ENCODE results near the gene GLB1L3.
"Not testable (repeated sequence)": the region's sequence is repeated elsewhere in the genome, so short reads cannot be mapped to it uniquely, and the experiment has no call there.

The GLB1L3 gene

DNA sequence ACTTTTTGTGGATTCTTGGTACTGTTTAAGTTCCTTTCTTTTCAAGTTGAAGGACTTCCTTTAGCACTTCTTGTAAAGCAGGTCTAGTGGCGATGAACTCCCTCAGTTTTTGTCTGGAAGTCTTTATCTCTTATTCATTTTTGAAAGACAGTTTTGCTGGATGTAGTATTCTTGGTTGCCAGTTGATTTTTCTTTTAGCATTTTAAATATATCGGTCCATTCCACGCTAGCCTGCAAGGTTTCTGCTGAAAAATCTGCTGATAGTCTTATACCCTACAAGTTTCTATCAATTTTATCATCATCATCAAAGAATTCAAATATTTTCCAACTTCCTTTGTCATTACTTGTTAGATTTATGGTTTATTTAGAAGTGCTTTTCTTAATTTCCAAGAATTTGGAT, 40.9 kb downstream of the GLB1L3 start:
- Histone ChIP-seq H3K36me3 (ENCODE audit: insufficient read depth, low read length) (peaks cover 12% of the 10 kb centered on the region; the same call in 1 of the 2 replicates), H3K4me3 (ENCODE audit: low read length) (no peak overlapping the region), H3K9ac (ENCODE audit: low read depth, low read length) (no peak overlapping the region), H3K27me3 (ENCODE audit: insufficient read depth, low read length) (no peaks in the 10 kb centered on the region), H3K27ac (ENCODE audit: low read depth, low read length) (no peak overlapping the region), H3K4me1 (ENCODE audit: insufficient read depth, low read length) (no peaks in the 10 kb centered on the region), H3K9me3 (ENCODE audit: insufficient read depth, low read depth, low read length) (peaks cover 13% of the 10 kb centered on the region; the same call in 1 of the 2 replicates)
- 95% methylated on average over 3 of the region's 3 CpGs for WGBS

DNA sequence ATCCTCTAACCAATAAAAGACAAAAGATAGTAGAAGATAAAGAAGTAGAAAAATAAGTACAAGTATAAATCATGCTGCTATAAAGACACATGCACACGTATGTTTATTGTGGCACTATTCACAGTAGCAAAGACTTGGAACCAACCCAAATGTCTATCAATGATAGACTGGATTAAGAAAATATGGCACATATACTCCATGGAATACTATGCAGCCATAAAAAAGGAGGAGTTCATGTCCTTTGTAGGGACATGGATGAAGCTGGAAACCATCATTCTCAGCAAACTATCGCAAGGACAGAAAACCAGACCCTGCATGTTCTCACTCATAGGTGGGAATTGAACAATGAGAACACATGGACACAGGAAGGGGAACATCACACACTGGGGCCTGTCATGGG, 45.2 kb downstream of the GLB1L3 start:
- Histone ChIP-seq H3K36me3 (ENCODE audit: insufficient read depth, low read length) (peaks cover 12% of the 10 kb centered on the region; the same call in 1 of the 2 replicates), H3K9me3 (ENCODE audit: insufficient read depth, low read depth, low read length) (peaks cover 13% of the 10 kb centered on the region; the same call in 1 of the 2 replicates)
- WGBS, result no CpG with 5 or more reads among the region's 2 CpGs
- H3K4me3 ChIP-seq (ENCODE audit: low read length); H3K27me3 ChIP-seq (ENCODE audit: insufficient read depth, low read length); H3K9ac ChIP-seq (ENCODE audit: low read depth, low read length); H3K27ac ChIP-seq (ENCODE audit: low read depth, low read length); H3K4me1 ChIP-seq (ENCODE audit: insufficient read depth, low read length): not testable (repeated sequence)

DNA sequence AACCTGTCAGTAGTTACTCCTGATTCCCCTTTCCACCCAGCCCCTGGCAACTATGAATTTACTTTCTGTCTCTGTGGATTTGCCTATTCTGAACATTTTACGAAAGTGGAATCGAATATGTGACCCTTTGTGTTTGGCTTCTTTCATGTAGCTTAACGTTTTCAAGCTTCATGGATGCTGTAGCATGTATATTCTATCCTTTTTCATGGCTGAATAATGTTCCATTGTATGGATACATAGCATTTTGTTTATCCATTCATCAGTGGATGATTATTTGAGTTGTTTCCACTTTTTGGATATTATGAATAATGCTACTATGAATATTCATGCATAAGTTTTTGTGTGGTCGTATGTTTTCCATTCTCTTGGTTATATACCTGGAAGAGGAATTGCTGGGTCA, 46.4 kb downstream of the GLB1L3 start:
- peaks cover 12% of the 10 kb centered on the region; the same call in 1 of the 2 replicates for H3K36me3 ChIP-seq (ENCODE audit: insufficient read depth, low read length)
- H3K9ac ChIP-seq (ENCODE audit: low read depth, low read length), result no peak overlapping the region
- H3K4me3 ChIP-seq (ENCODE audit: low read length), result no peak overlapping the region
- peaks cover 4% of the 10 kb centered on the region; the same call in 1 of the 2 replicates for H3K9me3 ChIP-seq (ENCODE audit: insufficient read depth, low read depth, low read length)
- H3K27ac ChIP-seq (ENCODE audit: low read depth, low read length), result no peak overlapping the region
- WGBS, result 92% methylated on average over 4 of the region's 4 CpGs
- no peaks in the 10 kb centered on the region for H3K4me1 ChIP-seq (ENCODE audit: insufficient read depth, low read length)
- H3K27me3 ChIP-seq (ENCODE audit: insufficient read depth, low read length), result no peaks in the 10 kb centered on the region

DNA sequence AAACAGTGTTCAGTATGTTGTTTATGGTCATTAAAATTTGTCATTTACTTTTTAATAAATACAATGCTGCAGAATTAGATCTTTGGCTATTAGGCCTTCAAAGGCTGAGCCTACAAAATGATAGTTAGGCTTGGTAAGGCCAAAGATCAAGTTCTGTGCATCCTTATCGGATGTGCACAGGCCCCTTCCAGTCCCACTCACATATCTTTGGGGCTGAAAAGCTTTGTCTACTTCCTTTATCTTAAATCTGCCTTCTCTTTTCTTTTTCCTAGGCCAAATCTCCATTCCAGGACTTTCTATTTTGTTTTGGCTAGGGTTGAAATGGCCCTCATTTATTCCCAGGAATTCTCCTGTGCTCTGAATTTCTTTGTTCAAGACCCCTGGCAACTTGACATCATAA, 52.3 kb downstream of the GLB1L3 start:
- Histone ChIP-seq H3K27me3 (ENCODE audit: insufficient read depth, low read length) (peaks cover 38% of the 10 kb centered on the region), H3K4me3 (ENCODE audit: low read length) (no peak overlapping the region), H3K36me3 (ENCODE audit: insufficient read depth, low read length) (no peaks in the 10 kb centered on the region), H3K27ac (ENCODE audit: low read depth, low read length) (no peak overlapping the region), H3K4me1 (ENCODE audit: insufficient read depth, low read length) (peaks cover 17% of the 10 kb centered on the region), H3K9ac (ENCODE audit: low read depth, low read length) (no peak overlapping the region), H3K9me3 (ENCODE audit: insufficient read depth, low read depth, low read length) (no peaks in the 10 kb centered on the region)
- WGBS, result 97% methylated on average over 1 of the region's 1 CpG

DNA sequence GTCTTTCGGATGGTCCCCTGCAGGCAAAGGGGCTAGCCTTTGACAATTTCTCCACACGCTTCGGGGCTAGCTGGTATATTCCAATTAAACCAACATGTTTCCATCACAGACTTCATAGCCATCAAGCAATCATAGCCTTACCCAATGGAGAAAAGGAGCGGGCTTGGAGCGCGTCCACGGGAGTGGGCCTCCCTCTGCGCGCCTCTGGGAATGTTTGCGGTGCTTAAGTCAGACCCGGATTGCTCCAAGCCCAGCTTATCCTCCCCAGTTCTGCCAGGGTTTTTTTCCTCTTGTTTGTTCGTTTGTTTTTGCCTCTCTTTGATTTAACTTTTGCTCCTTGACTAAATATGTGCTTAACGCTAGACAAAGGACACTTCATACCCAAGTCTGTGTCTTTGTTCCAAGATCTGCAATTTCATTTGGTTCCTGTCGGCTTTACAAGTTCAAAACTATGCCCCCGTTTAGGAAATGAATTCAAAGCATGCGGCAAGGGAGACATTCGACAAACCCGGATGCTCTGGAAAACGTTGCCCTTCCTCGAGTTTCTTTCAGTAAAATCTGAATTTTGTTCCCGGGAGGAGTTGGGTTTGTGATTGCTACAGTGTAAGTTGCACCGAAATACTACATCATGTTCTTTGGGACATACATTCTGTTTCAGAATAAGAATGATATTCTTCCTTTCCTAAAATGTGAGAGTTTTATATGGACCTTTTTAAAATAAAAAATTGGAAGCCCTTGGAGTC, 54.6 kb downstream of the GLB1L3 start:
- peak overlapping the region; percentile 62 for H3K4me3 ChIP-seq (ENCODE audit: low read length)
- 39% methylated on average over 21 of the region's 22 CpGs for WGBS

DNA sequence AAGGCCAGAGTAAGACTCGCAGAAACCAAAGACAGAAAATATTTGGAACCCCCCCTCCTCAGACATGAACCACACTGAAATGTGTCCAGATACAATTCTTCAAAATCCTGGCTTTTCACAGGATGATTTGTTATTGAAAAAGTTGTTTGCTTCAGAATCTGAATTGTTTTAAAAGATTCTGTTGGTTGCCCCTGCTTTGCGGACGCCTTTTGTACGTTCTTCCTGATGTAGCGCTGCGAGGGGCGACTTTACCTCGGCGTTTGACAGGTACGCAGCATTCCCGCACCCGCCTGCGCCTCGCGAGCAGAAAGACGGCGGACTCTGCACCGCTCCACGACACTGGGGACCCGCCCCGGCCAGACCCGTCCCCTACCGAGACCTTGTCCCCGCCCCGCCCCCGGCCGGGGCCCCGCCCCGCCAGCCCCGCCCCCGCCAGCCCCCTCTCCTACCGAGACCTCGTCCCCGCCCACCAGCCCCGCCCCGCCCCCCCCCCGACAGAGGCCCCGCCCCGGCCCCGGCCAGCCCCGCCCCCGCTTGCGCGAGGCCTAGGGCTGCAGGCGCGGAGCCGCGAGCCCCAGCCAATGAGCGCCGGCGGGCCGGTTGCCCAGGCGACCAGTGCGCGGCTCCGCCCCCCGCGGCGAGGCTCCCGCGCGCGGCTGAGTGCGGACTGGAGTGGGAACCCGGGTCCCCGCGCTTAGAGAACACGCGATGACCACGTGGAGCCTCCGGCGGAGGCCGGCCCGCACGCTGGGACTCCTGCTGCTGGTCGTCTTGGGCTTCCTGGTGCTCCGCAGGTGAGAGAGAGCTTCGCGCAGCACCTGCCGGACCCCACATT, 55.4 kb downstream of the GLB1L3 start, which contains the start of gene GLB1L2:
Gene GLB1L2, plus strand, starts transcription at position 635 of the 835 bp plus-strand sequence. Its CDS starts 74 bp downstream, at position 709.
- Histone ChIP-seq H3K9ac (ENCODE audit: low read depth, low read length) (peak within 1 kb of the TSS; percentile 42; the same call in 1 of the 2 replicates), H3K4me3 (ENCODE audit: low read length) (peak within 1 kb of the TSS; percentile 83), H3K27me3 (ENCODE audit: insufficient read depth, low read length) (peaks cover 57% of the 10 kb centered on the region), H3K27ac (ENCODE audit: low read depth, low read length) (no peak within 1 kb of the TSS), H3K4me1 (ENCODE audit: insufficient read depth, low read length) (peaks cover 17% of the 10 kb centered on the region), H3K9me3 (ENCODE audit: insufficient read depth, low read depth, low read length) (no peaks in the 10 kb centered on the region), H3K36me3 (ENCODE audit: insufficient read depth, low read length) (no peaks in the 10 kb centered on the region)
- WGBS, result under 1% methylated on average over 62 of the region's 80 CpGs

More for the DNA sequence above, 54.6 kb downstream of the GLB1L3 start:
- Histone ChIP-seq H3K9me3 (ENCODE audit: insufficient read depth, low read depth, low read length) (no peaks in the 10 kb centered on the region), H3K9ac (ENCODE audit: low read depth, low read length) (peak overlapping the region; percentile 27; the same call in 1 of the 2 replicates), H3K27me3 (ENCODE audit: insufficient read depth, low read length) (peaks cover 57% of the 10 kb centered on the region), H3K4me1 (ENCODE audit: insufficient read depth, low read length) (peaks cover 17% of the 10 kb centered on the region), H3K27ac (ENCODE audit: low read depth, low read length) (no peak overlapping the region), H3K36me3 (ENCODE audit: insufficient read depth, low read length) (no peaks in the 10 kb centered on the region)

DNA sequence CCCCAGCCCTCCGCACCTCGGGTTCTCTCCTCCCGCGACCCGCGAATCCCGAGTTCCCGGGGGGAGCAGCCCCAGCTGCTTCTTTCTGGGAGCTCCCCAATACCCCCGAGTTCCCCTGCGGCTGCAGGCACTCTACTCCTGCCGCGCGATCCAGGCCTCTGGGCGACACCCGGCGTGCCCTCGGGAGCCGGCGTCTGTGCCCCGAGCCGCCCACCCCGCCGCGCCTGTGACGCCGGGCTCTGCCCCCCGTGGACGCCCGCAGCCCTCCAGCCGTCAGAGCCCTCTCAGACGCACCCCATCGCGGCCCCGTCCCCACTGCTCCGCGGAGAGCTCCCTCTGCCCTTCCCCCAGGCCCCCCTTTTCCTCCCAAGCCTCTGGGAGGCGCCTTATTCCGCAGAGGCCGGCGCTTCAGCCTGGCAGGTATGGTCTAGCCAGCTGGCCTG, 56.0 kb downstream of the GLB1L3 start:
- WGBS, result under 1% methylated on average over 40 of the region's 40 CpGs
- H3K9me3 ChIP-seq (ENCODE audit: insufficient read depth, low read depth, low read length), result no peaks in the 10 kb centered on the region
- H3K36me3 ChIP-seq (ENCODE audit: insufficient read depth, low read length), result no peaks in the 10 kb centered on the region
- H3K4me1 ChIP-seq (ENCODE audit: insufficient read depth, low read length), result peaks cover 17% of the 10 kb centered on the region
- H3K4me3 ChIP-seq (ENCODE audit: low read length), result peak overlapping the region; percentile 83
- H3K27me3 ChIP-seq (ENCODE audit: insufficient read depth, low read length), result peaks cover 57% of the 10 kb centered on the region
- H3K27ac ChIP-seq (ENCODE audit: low read depth, low read length), result no peak overlapping the region
- H3K9ac ChIP-seq (ENCODE audit: low read depth, low read length), result 0 out of 2 replicates have a peak overlapping the region, but pooled peaks have one; percentile 42

DNA sequence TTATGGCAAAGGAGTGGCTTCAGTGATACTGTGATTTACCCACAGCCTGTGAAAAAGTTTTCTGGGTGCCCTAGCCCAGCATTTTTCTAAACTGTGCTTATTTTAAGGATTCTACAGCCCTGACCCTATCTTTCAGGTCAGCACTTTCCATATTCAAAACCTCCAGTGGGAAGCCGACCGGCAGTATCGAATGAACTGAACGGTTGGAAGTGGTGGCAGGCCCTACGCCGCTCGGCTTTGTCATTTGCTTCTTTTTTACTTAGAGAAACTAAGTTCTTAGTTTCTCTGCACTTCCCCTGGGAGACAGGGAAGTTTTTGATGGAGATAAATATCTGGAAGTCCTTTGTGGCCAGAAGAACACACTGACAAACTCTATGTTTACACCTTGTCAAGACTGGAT, 56.6 kb downstream of the GLB1L3 start:
- Histone ChIP-seq H3K27ac (ENCODE audit: low read depth, low read length) (no peak overlapping the region), H3K4me3 (ENCODE audit: low read length) (peak overlapping the region; percentile 83), H3K9ac (ENCODE audit: low read depth, low read length) (no peak overlapping the region)

DNA sequence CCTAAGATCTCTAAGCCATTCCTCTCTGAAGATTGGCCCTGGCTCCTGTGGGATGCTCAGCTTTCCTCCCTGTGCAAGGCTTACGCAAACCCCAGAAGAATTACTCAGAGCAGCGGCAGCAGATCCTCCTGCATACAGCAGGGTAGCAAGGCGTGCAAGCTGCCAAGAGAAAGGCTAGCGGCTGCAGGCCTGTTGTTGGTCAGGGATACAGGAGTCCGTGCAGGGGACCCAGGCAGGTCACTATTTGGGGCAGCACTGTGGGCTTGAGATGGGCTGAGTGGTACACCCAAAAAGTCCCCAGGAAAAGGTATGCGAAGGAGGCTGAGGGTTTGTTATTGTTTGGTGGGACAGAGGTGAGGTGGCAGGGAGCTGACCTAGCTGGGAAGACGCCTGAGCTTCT, 57.1 kb downstream of the GLB1L3 start:
- Histone ChIP-seq H3K9me3 (ENCODE audit: insufficient read depth, low read depth, low read length) (no peaks in the 10 kb centered on the region), H3K27me3 (ENCODE audit: insufficient read depth, low read length) (peaks cover 57% of the 10 kb centered on the region), H3K36me3 (ENCODE audit: insufficient read depth, low read length) (no peaks in the 10 kb centered on the region), H3K4me3 (ENCODE audit: low read length) (no peak overlapping the region), H3K4me1 (ENCODE audit: insufficient read depth, low read length) (peaks cover 17% of the 10 kb centered on the region), H3K9ac (ENCODE audit: low read depth, low read length) (no peak overlapping the region), H3K27ac (ENCODE audit: low read depth, low read length) (no peak overlapping the region)
- WGBS, result 86% methylated on average over 7 of the region's 7 CpGs

More for the DNA sequence above, 56.6 kb downstream of the GLB1L3 start:
- Histone ChIP-seq H3K4me1 (ENCODE audit: insufficient read depth, low read length) (peaks cover 17% of the 10 kb centered on the region), H3K27me3 (ENCODE audit: insufficient read depth, low read length) (peaks cover 57% of the 10 kb centered on the region), H3K9me3 (ENCODE audit: insufficient read depth, low read depth, low read length) (no peaks in the 10 kb centered on the region), H3K36me3 (ENCODE audit: insufficient read depth, low read length) (no peaks in the 10 kb centered on the region)
- 63% methylated on average over 7 of the region's 7 CpGs for WGBS

DNA sequence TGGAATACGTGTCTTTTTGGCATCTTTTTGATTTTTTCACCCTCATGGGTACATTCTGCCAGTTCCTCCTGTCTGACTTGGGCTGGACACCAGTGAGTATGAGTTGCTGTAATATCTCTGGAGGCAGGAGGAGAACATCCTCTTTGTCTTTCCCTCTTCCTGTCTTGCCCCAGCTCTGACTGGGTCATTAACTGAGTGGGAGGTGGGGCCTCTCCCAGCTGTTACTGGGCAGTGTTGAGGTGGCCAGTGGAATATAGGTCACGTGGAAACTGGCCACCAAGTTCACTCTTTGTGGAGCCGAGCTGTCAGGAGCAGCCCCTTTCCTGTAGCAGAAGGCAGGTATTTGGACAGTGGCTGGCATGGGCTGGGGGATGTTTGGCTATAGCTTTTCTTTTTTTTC, 57.8 kb downstream of the GLB1L3 start:
- Histone ChIP-seq H3K9me3 (ENCODE audit: insufficient read depth, low read depth, low read length) (no peaks in the 10 kb centered on the region), H3K4me1 (ENCODE audit: insufficient read depth, low read length) (peaks cover 17% of the 10 kb centered on the region), H3K4me3 (ENCODE audit: low read length) (no peak overlapping the region), H3K9ac (ENCODE audit: low read depth, low read length) (no peak overlapping the region), H3K36me3 (ENCODE audit: insufficient read depth, low read length) (no peaks in the 10 kb centered on the region), H3K27me3 (ENCODE audit: insufficient read depth, low read length) (peaks cover 57% of the 10 kb centered on the region), H3K27ac (ENCODE audit: low read depth, low read length) (no peak overlapping the region)
- 90% methylated on average over 3 of the region's 3 CpGs for whole genome bisulfite sequencing

Measured in HUES64 (cell line).